CD4-positive, alpha-beta memory T cell (primary cell): ENCODE results near the gene COL5A1. TPM values are rescaled to one million over a fixed set of nuclear protein-coding genes. Genes with fewer than 3 reads are reported as not detected.
A peak's percentile ranks its signal among the peaks of the same experiment; 100 is the strongest.

Experiments used
- CTCF ChIA-PET: fragments of 350-600 bp; sonication (Branson Sonifier 250); formaldehyde crosslinking; loops from one replicate; lab custom pipeline; 2021; ENCODE audit warnings: inconsistent platforms; ENCODE audit not compliant: partially characterized antibody; lab: Charles Lee
- POLR2A ChIA-PET: fragments of 350-600 bp; sonication (Branson Sonifier 250); formaldehyde crosslinking; loops from one replicate; lab custom pipeline; 2021; ENCODE audit not compliant: partially characterized antibody; lab: Charles Lee
- DNase-seq, 5 donors: peaks; one replicate each; pipeline versions ENCODE4 v3.0.0 to v3.0.0-alpha.2; 2020 to 2022; ENCODE audit warnings: mixed read lengths in 1 of 5
- H3K27ac ChIP-seq: one replicate; pipeline ENCODE4 v1.7.0; 2013; ENCODE audit warnings: low read depth, low read length
- H3K27me3 ChIP-seq: 2 replicates; pipeline ENCODE4 v1.7.0; 2013; ENCODE audit warnings: mild to moderate bottlenecking, low read length, moderate library complexity; ENCODE audit not compliant: insufficient read depth
- H3K36me3 ChIP-seq: 2 replicates; pipeline ENCODE4 v1.7.0; 2013; ENCODE audit warnings: mild to moderate bottlenecking, low read length, moderate library complexity; ENCODE audit not compliant: insufficient read depth
- H3K4me1 ChIP-seq: 2 replicates; pipeline ENCODE4 v1.7.0; 2013; ENCODE audit warnings: mild to moderate bottlenecking, low read length, moderate library complexity; ENCODE audit not compliant: insufficient read depth
- H3K4me3 ChIP-seq, 2 donors: one replicate each; pipeline ENCODE4 v1.7.0; 2013; ENCODE audit warnings: low read length in 2 of 2, mild to moderate bottlenecking in 1 of 2
- H3K9me3 ChIP-seq, 2 donors: one replicate each; pipeline ENCODE4 v1.7.0; 2013; ENCODE audit warnings: low read length in 2 of 2, control low read depth in 1 of 2; ENCODE audit not compliant: control insufficient read depth in 1 of 2
- H3K27ac Mint-ChIP-seq, 7 donors: one replicate each; pipeline ENCODE4 v1.8.0; 2020 to 2021; ENCODE audit warnings: mixed read lengths in 7 of 7, mild to moderate bottlenecking in 6 of 7, inconsistent platforms in 3 of 7, moderate library complexity in 3 of 7
- H3K27me3 Mint-ChIP-seq, 2 donors: one replicate each; pipeline ENCODE4 v1.8.0; 2020 to 2021; ENCODE audit warnings: mixed read lengths in 2 of 2
- H3K36me3 Mint-ChIP-seq, 2 donors: one replicate each; pipeline ENCODE4 v1.8.0; 2020 to 2021; ENCODE audit warnings: mixed read lengths in 2 of 2, inconsistent platforms in 1 of 2, mild to moderate bottlenecking in 1 of 2
- H3K4me1 Mint-ChIP-seq, 4 donors: one replicate each; pipeline ENCODE4 v1.8.0; 2020 to 2021; ENCODE audit warnings: mixed read lengths in 4 of 4, mild to moderate bottlenecking in 1 of 4
- H3K4me3 Mint-ChIP-seq, 8 donors: one replicate each; pipeline ENCODE4 v1.8.0; 2020 to 2021; ENCODE audit warnings: mixed read lengths in 8 of 8, mild to moderate bottlenecking in 7 of 8, moderate library complexity in 6 of 8, inconsistent platforms in 3 of 8
- H3K9me3 Mint-ChIP-seq, 8 donors: one replicate each; pipeline ENCODE4 v1.8.0; 2020 to 2021; ENCODE audit warnings: mixed read lengths in 8 of 8, mild to moderate bottlenecking in 5 of 8, inconsistent platforms in 3 of 8, moderate library complexity in 1 of 8
- intact Hi-C: fragments of 100-400 bp; cut with micrococcal nuclease; formaldehyde crosslinking; loops from one replicate; pipeline ENCODE4 v1.15.1; 2023
- polyA plus RNA-seq, 2 donors: library from polyadenylated mRNA; unstranded; fragments of 300-500 nt; fragmentation: Illumina TruSeq; gene quantifications; one replicate each; pipeline ENCODE4 v1.2.3, GENCODE V29; 2021
- total RNA-seq, 2 experiments: library from RNA; stranded (reverse); gene quantifications; one replicate each; pipeline ENCODE4 v1.2.3, GENCODE V29; 2021

Gene COL5A1
- total and polyA plus RNA-seq, 4 experiments from 2014 or later, result 0.36 to 1.6 (median 1.5) TPM; not detected in 1

- no peaks in the 10 kb centered on the region for H3K36me3 ChIP-seq
- H3K9me3 ChIP-seq, result no peaks in the 10 kb centered on the region
- Mint-ChIP-seq H3K27ac (no peak overlapping the region), H3K9me3 (peaks cover 0 to 2% (median 0%) of the 10 kb centered on the region in 8 donors), H3K4me1 (no peaks in the 10 kb centered on the region), H3K27me3 (peaks cover 0 to 1% of the 10 kb centered on the region in 2 donors), H3K4me3 (no peak overlapping the region), H3K36me3 (no peaks in the 10 kb centered on the region)
- no peak overlapping the region for H3K4me3 ChIP-seq
- ChIA-PET POLR2A (no interaction called here), CTCF (no interaction called here)
- intact Hi-C loops, result no loop called here
- no peak overlapping the region for H3K27ac ChIP-seq
- H3K27me3 ChIP-seq, result no peaks in the 10 kb centered on the region
- DNase-seq, result no peak
- no peaks in the 10 kb centered on the region for H3K4me1 ChIP-seq
Observed at GRCh38 chr9:134632329-134632728, 9.3 kb upstream of the COL5A1 start.

- no peaks in the 10 kb centered on the region for H3K36me3 ChIP-seq
- POLR2A ChIA-PET, result no interaction called here
Observed at GRCh38 chr9:134633362-134634142, 8.1 kb upstream of the COL5A1 start.

GRCh38 chr9:134634176-134634575 lies 7.4 kb upstream of the COL5A1 start:
- H3K36me3 ChIP-seq, result no peaks in the 10 kb centered on the region
- Mint-ChIP-seq H3K4me3 (no peak overlapping the region), H3K9me3 (peaks cover 0 to 2% (median 0%) of the 10 kb centered on the region in 8 donors), H3K27ac (no peak overlapping the region), H3K27me3 (peaks cover 2 to 3% of the 10 kb centered on the region in 2 donors), H3K36me3 (no peaks in the 10 kb centered on the region), H3K4me1 (no peaks in the 10 kb centered on the region)
- no peak for DNase-seq
- H3K27me3 ChIP-seq, result no peaks in the 10 kb centered on the region
- H3K4me3 ChIP-seq, result no peak overlapping the region
- no peaks in the 10 kb centered on the region for H3K4me1 ChIP-seq
- ChIA-PET CTCF (no interaction called here), POLR2A (no interaction called here)
- H3K27ac ChIP-seq, result no peak overlapping the region
- intact Hi-C loops, result no loop called here
- H3K9me3 ChIP-seq, result no peaks in the 10 kb centered on the region

More at GRCh38 chr9:134633362-134634142, 8.1 kb upstream of the COL5A1 start:
- CTCF ChIA-PET, result no interaction called here
- DNase-seq, result no peak
- H3K27ac Mint-ChIP-seq, result no peak overlapping the region
- Histone ChIP-seq H3K4me3 (no peak overlapping the region), H3K27ac (no peak overlapping the region), H3K9me3 (no peaks in the 10 kb centered on the region), H3K27me3 (no peaks in the 10 kb centered on the region), H3K4me1 (no peaks in the 10 kb centered on the region)
- peaks cover 0 to 1% of the 10 kb centered on the region in 2 donors for H3K27me3 Mint-ChIP-seq
- intact Hi-C loops, result no loop called here
- no peak overlapping the region for H3K4me3 Mint-ChIP-seq
- H3K36me3 Mint-ChIP-seq, result no peaks in the 10 kb centered on the region
- peaks cover 0 to 2% (median 0%) of the 10 kb centered on the region in 8 donors for H3K9me3 Mint-ChIP-seq
- H3K4me1 Mint-ChIP-seq, result no peaks in the 10 kb centered on the region

- Histone ChIP-seq H3K27me3 (no peaks in the 10 kb centered on the region), H3K4me1 (no peaks in the 10 kb centered on the region), H3K27ac (no peak overlapping the region), H3K36me3 (no peaks in the 10 kb centered on the region), H3K9me3 (no peaks in the 10 kb centered on the region), H3K4me3 (no peak overlapping the region)
- POLR2A ChIA-PET, result no interaction called here
- Mint-ChIP-seq H3K27ac (no peak overlapping the region), H3K36me3 (no peaks in the 10 kb centered on the region), H3K27me3 (peaks cover 2 to 4% of the 10 kb centered on the region in 2 donors), H3K4me3 (no peak overlapping the region), H3K9me3 (peaks cover 0 to 2% (median 0%) of the 10 kb centered on the region in 8 donors), H3K4me1 (no peaks in the 10 kb centered on the region)
- intact Hi-C loops, result no loop called here
- no peak for DNase-seq
- CTCF ChIA-PET, result no interaction called here
Observed at GRCh38 chr9:134634667-134635230, 6.9 kb upstream of the COL5A1 start.

GRCh38 chr9:134635351-134636148 lies 6.1 kb upstream of the COL5A1 start:
- peaks cover 2 to 4% of the 10 kb centered on the region in 2 donors for H3K27me3 Mint-ChIP-seq
- no peak for DNase-seq
- Histone ChIP-seq H3K27ac (no peak overlapping the region), H3K4me1 (no peaks in the 10 kb centered on the region), H3K27me3 (no peaks in the 10 kb centered on the region), H3K9me3 (no peaks in the 10 kb centered on the region), H3K36me3 (no peaks in the 10 kb centered on the region), H3K4me3 (no peak overlapping the region)
- H3K9me3 Mint-ChIP-seq, result peaks cover 0 to 2% (median 0%) of the 10 kb centered on the region in 8 donors
- intact Hi-C loops, result no loop called here
- CTCF ChIA-PET, result no interaction called here
- no peak overlapping the region for H3K27ac Mint-ChIP-seq
- H3K4me3 Mint-ChIP-seq, result peak overlapping the region in 1 of 8 donors; percentile 30
- no peaks in the 10 kb centered on the region for H3K4me1 Mint-ChIP-seq
- no peaks in the 10 kb centered on the region for H3K36me3 Mint-ChIP-seq
- POLR2A ChIA-PET, result no interaction called here

- POLR2A ChIA-PET, result no interaction called here
- Histone ChIP-seq H3K4me3 (no peak overlapping the region), H3K36me3 (no peaks in the 10 kb centered on the region), H3K27ac (no peak overlapping the region), H3K9me3 (no peaks in the 10 kb centered on the region), H3K27me3 (no peaks in the 10 kb centered on the region), H3K4me1 (no peaks in the 10 kb centered on the region)
- no peak overlapping the region for H3K27ac Mint-ChIP-seq
- H3K27me3 Mint-ChIP-seq, result peaks cover 2 to 4% of the 10 kb centered on the region in 2 donors
- no peaks in the 10 kb centered on the region for H3K4me1 Mint-ChIP-seq
- CTCF ChIA-PET, result no interaction called here
- DNase-seq, result no peak
- peaks cover 0 to 2% (median 0%) of the 10 kb centered on the region in 8 donors for H3K9me3 Mint-ChIP-seq
- H3K4me3 Mint-ChIP-seq, result no peak overlapping the region
- H3K36me3 Mint-ChIP-seq, result no peaks in the 10 kb centered on the region
- intact Hi-C loops, result no loop called here
Observed at GRCh38 chr9:134636149-134636507, 5.5 kb upstream of the COL5A1 start.

- no peaks in the 10 kb centered on the region for H3K4me1 ChIP-seq
- no peaks in the 10 kb centered on the region for H3K36me3 Mint-ChIP-seq
- ChIA-PET POLR2A (no interaction called here), CTCF (no interaction called here)
- H3K27me3 ChIP-seq, result no peaks in the 10 kb centered on the region
- no peaks in the 10 kb centered on the region for H3K4me1 Mint-ChIP-seq
- no peak overlapping the region for H3K4me3 Mint-ChIP-seq
- H3K27me3 Mint-ChIP-seq, result peaks cover 2 to 4% of the 10 kb centered on the region in 2 donors
- H3K9me3 Mint-ChIP-seq, result peaks cover 0 to 2% (median 0%) of the 10 kb centered on the region in 8 donors
- no peak overlapping the region for H3K27ac Mint-ChIP-seq
- H3K9me3 ChIP-seq, result no peaks in the 10 kb centered on the region
- H3K4me3 ChIP-seq, result no peak overlapping the region
- intact Hi-C loops, result no loop called here
- no peak for DNase-seq
- H3K36me3 ChIP-seq, result no peaks in the 10 kb centered on the region
- no peak overlapping the region for H3K27ac ChIP-seq
Observed at GRCh38 chr9:134637241-134637640, 4.4 kb upstream of the COL5A1 start.
